Measurements from ENCODE around the gene LCE1C. TPM values are rescaled to one million over a fixed set of nuclear protein-coding genes. Genes with fewer than 3 reads are reported as not detected.

Gene LCE1C
- total and polyA plus RNA-seq, 8 donors = 0.23 TPM; not detected in 7

DNA sequence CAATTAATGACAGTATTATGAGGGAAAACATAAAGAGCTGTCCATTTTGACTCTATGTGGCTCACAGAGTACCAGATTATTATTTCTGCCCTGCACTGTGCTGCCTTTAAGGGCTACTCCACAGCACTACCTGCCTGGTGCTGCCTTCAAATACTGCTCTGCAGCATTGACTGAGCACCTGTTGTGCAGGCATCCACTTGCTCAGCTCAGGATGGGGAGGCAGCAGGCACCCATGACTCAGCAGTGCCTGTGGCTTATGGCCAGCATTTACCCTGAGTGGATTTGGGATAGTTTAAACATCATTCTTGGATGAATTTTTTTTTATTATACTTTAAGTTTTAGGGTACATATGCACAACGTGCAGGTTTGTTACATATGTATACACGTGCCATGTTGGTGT lies 49.6 kb downstream of the LCE1C start:
- H3K9me3 ChIP-seq = no peaks in the 10 kb centered on the region
- H3K4me1 ChIP-seq = no peaks in the 10 kb centered on the region
- TF ChIP-seq POLR2AphosphoS5 (IDR thresholded peaks at IDR 0.05) = no peak
- TF ChIP-seq, protein P1, sequence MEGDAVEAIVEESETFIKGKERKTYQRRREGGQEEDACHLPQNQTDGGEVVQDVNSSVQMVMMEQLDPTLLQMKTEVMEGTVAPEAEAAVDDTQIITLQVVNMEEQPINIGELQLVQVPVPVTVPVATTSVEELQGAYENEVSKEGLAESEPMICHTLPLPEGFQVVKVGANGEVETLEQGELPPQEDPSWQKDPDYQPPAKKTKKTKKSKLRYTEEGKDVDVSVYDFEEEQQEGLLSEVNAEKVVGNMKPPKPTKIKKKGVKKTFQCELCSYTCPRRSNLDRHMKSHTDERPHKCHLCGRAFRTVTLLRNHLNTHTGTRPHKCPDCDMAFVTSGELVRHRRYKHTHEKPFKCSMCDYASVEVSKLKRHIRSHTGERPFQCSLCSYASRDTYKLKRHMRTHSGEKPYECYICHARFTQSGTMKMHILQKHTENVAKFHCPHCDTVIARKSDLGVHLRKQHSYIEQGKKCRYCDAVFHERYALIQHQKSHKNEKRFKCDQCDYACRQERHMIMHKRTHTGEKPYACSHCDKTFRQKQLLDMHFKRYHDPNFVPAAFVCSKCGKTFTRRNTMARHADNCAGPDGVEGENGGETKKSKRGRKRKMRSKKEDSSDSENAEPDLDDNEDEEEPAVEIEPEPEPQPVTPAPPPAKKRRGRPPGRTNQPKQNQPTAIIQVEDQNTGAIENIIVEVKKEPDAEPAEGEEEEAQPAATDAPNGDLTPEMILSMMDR (IDR thresholded peaks at IDR 0.05) = no peak
- no peak for TF ChIP-seq EP300 (IDR thresholded peaks at IDR 0.05)
- TF ChIP-seq POLR2A (IDR thresholded peaks at IDR 0.05) = no peak
- peaks cover 0 to 23% (median 0%) of the 10 kb centered on the region in 3 donors for H3K27me3 ChIP-seq
- intact Hi-C loops (cut with DNase I; ENCODE audit: low total_unique reads) = no loop called here
- 67 to 88% (median 71%) methylated on average over 1 to 2 of the region's 2 CpGs for WGBS, 5 donors
- no peak overlapping the region for H3K27ac ChIP-seq
- H3K36me3 ChIP-seq = no peaks in the 10 kb centered on the region
- DNase-seq = no peak
- H3K4me3 ChIP-seq = no peak overlapping the region

Other genes starting within 250 kb of the LCE1C start
- gene LCE3E, start 239.9 kb downstream of the LCE1C start, total RNA-seq = not detected
- gene LCE3E, start 239.9 kb downstream of the LCE1C start, polyA plus RNA-seq = under 1 TPM in 1 of 3 donors, not detected in 2; 0.65 TPM
- gene LCE3D, start 226.1 kb downstream of the LCE1C start, total RNA-seq = not detected
- gene LCE3D, start 226.1 kb downstream of the LCE1C start, polyA plus RNA-seq = under 1 TPM in 1 of 3 donors, not detected in 2; 0.98 TPM
- not detected for gene LCE3C, start 206.4 kb downstream of the LCE1C start, total RNA-seq
- gene LCE3C, start 206.4 kb downstream of the LCE1C start, polyA plus RNA-seq = not detected
- gene LCE3B, start 192.8 kb downstream of the LCE1C start, total RNA-seq = not detected
- gene LCE3B, start 192.8 kb downstream of the LCE1C start, polyA plus RNA-seq = not detected
- not detected for gene LCE3A, start 183.5 kb downstream of the LCE1C start, total RNA-seq
- gene LCE3A, start 183.5 kb downstream of the LCE1C start, polyA plus RNA-seq = not detected
- not detected for gene LCE2D, start 143.3 kb downstream of the LCE1C start, total RNA-seq
- not detected for gene LCE2D, start 143.3 kb downstream of the LCE1C start, polyA plus RNA-seq
- not detected for gene LCE2C, start 131.4 kb downstream of the LCE1C start, total RNA-seq
- not detected for gene LCE2C, start 131.4 kb downstream of the LCE1C start, polyA plus RNA-seq
- gene LCE2B, start 120.5 kb downstream of the LCE1C start, total RNA-seq = not detected
- not detected for gene LCE2B, start 120.5 kb downstream of the LCE1C start, polyA plus RNA-seq
- not detected for gene LCE2A, start 108.3 kb downstream of the LCE1C start, total RNA-seq
- gene LCE2A, start 108.3 kb downstream of the LCE1C start, polyA plus RNA-seq = not detected
- not detected for gene LCE4A, start 98.5 kb downstream of the LCE1C start, total RNA-seq
- not detected for gene LCE4A, start 98.5 kb downstream of the LCE1C start, polyA plus RNA-seq
- not detected for gene KPRP, start 48.6 kb downstream of the LCE1C start, total RNA-seq
- under 1 TPM in 1 of 3 donors, not detected in 2; 0.30 TPM for gene KPRP, start 48.6 kb downstream of the LCE1C start, polyA plus RNA-seq
- not detected for gene LCE1F, start 31.5 kb downstream of the LCE1C start, total RNA-seq
- not detected for gene LCE1F, start 31.5 kb downstream of the LCE1C start, polyA plus RNA-seq
- gene LCE1E, start 20.4 kb downstream of the LCE1C start, total RNA-seq = not detected
- gene LCE1E, start 20.4 kb downstream of the LCE1C start, polyA plus RNA-seq = not detected
- not detected for gene LCE1D, start 9.9 kb downstream of the LCE1C start, total RNA-seq
- not detected for gene LCE1D, start 9.9 kb downstream of the LCE1C start, polyA plus RNA-seq
- not detected for gene LCE1B, start 5.3 kb upstream of the LCE1C start, total RNA-seq
- gene LCE1B, start 5.3 kb upstream of the LCE1C start, polyA plus RNA-seq = not detected
- not detected for gene LCE1A, start 20.8 kb upstream of the LCE1C start, total RNA-seq
- not detected for gene LCE1A, start 20.8 kb upstream of the LCE1C start, polyA plus RNA-seq
- not detected for gene LCE6A, start 36.2 kb upstream of the LCE1C start, total RNA-seq
- not detected for gene LCE6A, start 36.2 kb upstream of the LCE1C start, polyA plus RNA-seq
- gene LCE7A, start 53.3 kb upstream of the LCE1C start, total RNA-seq = not detected
- not detected for gene LCE7A, start 53.3 kb upstream of the LCE1C start, polyA plus RNA-seq
- gene SMCP, start 71.7 kb upstream of the LCE1C start, total RNA-seq = not detected
- gene SMCP, start 71.7 kb upstream of the LCE1C start, polyA plus RNA-seq = not detected
- gene IVL, start 101.9 kb upstream of the LCE1C start, total RNA-seq = not detected
- 10 to 100 TPM in 1 of 3 donors, not detected in 2; 11.5 TPM for gene IVL, start 101.9 kb upstream of the LCE1C start, polyA plus RNA-seq
- gene SPRR5, start 140.6 kb upstream of the LCE1C start, total RNA-seq = not detected
- 1 to 10 TPM in 1 of 3 donors, not detected in 2; 1.0 TPM for gene SPRR5, start 140.6 kb upstream of the LCE1C start, polyA plus RNA-seq
- not detected for gene SPRR4, start 164.0 kb upstream of the LCE1C start, total RNA-seq
- not detected for gene SPRR4, start 164.0 kb upstream of the LCE1C start, polyA plus RNA-seq
- not detected for gene SPRR1A, start 177.4 kb upstream of the LCE1C start, total RNA-seq
- 100 to 1,000 TPM in 1 of 3 donors, not detected in 2; 123 TPM for gene SPRR1A, start 177.4 kb upstream of the LCE1C start, polyA plus RNA-seq
- 1 to 10 TPM in 1 of 5 donors, not detected in 4; 3.1 TPM for gene SPRR3, start 195.1 kb upstream of the LCE1C start, total RNA-seq
- gene SPRR3, start 195.1 kb upstream of the LCE1C start, polyA plus RNA-seq = 100 to 1,000 TPM in 1 of 3 donors, 10 to 100 TPM in 1, not detected in 1; 12.8 to 932 TPM
- not detected for gene SPRR1B, start 224.6 kb upstream of the LCE1C start, total RNA-seq
- gene SPRR1B, start 224.6 kb upstream of the LCE1C start, polyA plus RNA-seq = 100 to 1,000 TPM in 1 of 3 donors, 1 to 10 TPM in 1, not detected in 1; 6.1 to 122 TPM
- gene SPRR2D, start 234.5 kb upstream of the LCE1C start, total RNA-seq = not detected
- 10 to 100 TPM in 1 of 3 donors, not detected in 2; 68.2 TPM for gene SPRR2D, start 234.5 kb upstream of the LCE1C start, polyA plus RNA-seq

Data from stomach (tissue), 9 donors.